Measurements from ENCODE around the gene HPN. TPM values are rescaled to one million over a fixed set of nuclear protein-coding genes. Genes with fewer than 3 reads are reported as not detected.

The HPN gene
- total and polyA plus RNA-seq, 2 donors (not counting 3 experiments of a cell fraction or from before 2014, with no cell fraction given) = 0.10 TPM; not detected in 1

DNA sequence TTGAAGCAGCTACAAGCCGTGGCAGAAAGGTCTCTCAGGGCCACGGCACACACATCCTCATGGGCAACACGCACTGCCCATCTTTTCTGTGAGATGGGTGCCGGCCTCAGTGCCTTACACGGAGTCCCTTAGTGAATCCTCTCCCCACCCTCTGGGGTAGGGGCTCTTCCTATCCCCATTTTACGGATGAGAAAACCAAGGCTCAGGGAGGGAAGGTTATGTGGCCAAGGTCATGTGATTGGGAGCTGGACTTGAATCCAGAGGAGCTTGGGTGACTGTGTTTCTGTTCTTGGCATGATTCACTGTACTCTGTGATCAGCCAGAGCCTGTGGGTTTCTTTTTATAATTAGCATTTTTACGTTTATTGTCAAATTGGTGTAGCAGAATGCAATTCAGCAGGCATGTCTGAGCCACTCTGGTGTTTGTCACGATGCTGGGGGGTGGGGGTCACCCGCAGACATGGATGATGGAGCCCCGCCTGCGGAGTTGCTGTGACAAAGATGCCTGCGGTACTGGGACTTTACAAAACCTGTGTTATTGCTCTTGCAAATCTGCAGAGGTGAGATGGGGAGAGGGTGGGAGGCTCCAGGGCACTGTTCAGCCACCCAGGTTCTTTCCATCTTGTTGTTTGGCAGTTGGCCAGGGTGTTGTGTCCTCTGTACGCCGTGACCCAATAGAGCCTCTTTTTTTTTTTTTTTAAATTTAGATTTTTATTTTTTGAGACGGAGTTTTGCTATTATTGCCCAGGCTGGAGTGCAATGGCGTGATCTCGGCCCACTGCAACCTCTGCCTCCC lies 6.7 kb upstream of the HPN start:
- DNase-seq (ENCODE audit: low read depth, low spot score) = no peak
- Histone ChIP-seq H3K36me3 (ENCODE audit: control insufficient read depth in 2 of 2, extremely low read depth in 1 of 2, insufficient read depth in 2 of 2, low read length in 2 of 2) (peaks cover 0 to 2% of the 10 kb centered on the region in 2 experiments), H3K4me2 (ENCODE audit: insufficient read depth, low read length) (no peak overlapping the region), H2AFZ (ENCODE audit: low read depth, low read length) (no peak overlapping the region), H3K9ac (replicated peaks; ENCODE audit: extremely low read depth, insufficient read depth, low read length) (no peak overlapping the region), H3K9me3 (replicated peaks; ENCODE audit: control insufficient read depth, insufficient read depth, low read length) (no peaks in the 10 kb centered on the region), H3K4me3 (replicated peaks in 1 of 3; ENCODE audit: insufficient read depth in 1 of 3, low read depth in 1 of 3, low read length in 3 of 3) (no peak overlapping the region), H3K4me1 (ENCODE audit: control insufficient read depth, extremely low read depth, insufficient read depth, low read length) (peaks cover 17% of the 10 kb centered on the region), H4K20me1 (replicated peaks; ENCODE audit: control insufficient read depth, extremely low read depth, insufficient read depth, low read length) (no peaks in the 10 kb centered on the region), H3K27me3 (ENCODE audit: control insufficient read depth in 2 of 2, insufficient read depth in 2 of 2, low read length in 2 of 2) (no peaks in the 10 kb centered on the region), H3K79me2 (ENCODE audit: control insufficient read depth, insufficient read depth, low read length) (no peaks in the 10 kb centered on the region), H3K27ac (ENCODE audit: insufficient read depth, low read depth, low read length) (no peak overlapping the region), H3K9me1 (replicated peaks; ENCODE audit: control insufficient read depth, extremely low read depth, insufficient read depth, low read length) (no peaks in the 10 kb centered on the region)
- TF ChIP-seq CTCF (IDR thresholded peaks at IDR 0.05; ENCODE audit: extremely low read depth in 1 of 2, insufficient read depth in 1 of 2, low read depth in 1 of 2, low read length in 2 of 2) (no peak), POLR2A (IDR thresholded peaks at IDR 0.05; ENCODE audit: low read depth, low read length) (no peak), JUN (IDR thresholded peaks at IDR 0.05; ENCODE audit: borderline replicate concordance, insufficient read depth, insufficient read length, low read depth) (no peak), GATA2 (IDR thresholded peaks at IDR 0.05; ENCODE audit: insufficient read depth, insufficient read length, low read depth, low read length) (no peak), FOS (IDR thresholded peaks at IDR 0.05; ENCODE audit: borderline replicate concordance, insufficient read depth, low read length) (no peak), EZH2 (IDR thresholded peaks at IDR 0.05; ENCODE audit: borderline replicate concordance, low read depth, low read length, severe bottlenecking) (no peak), MYC (IDR thresholded peaks at IDR 0.05; ENCODE audit: low read depth, low read length) (no peak), MAX (IDR thresholded peaks at IDR 0.05; ENCODE audit: insufficient read depth, insufficient read length) (no peak), POLR2AphosphoS5 (IDR thresholded peaks at IDR 0.05; ENCODE audit: insufficient read depth, low read depth, low read length) (no peak)
- intact Hi-C loops (cut with micrococcal nuclease) = loop anchor here (5.0 to 10.0 kb wide), 2 partner anchors 62 to 230 kb away; partner anchors contain the start of gene USF2
- dilution Hi-C loops (cut with MboI; ENCODE audit: extremely low pct_ligation_motif_present, low sequenced_read_pairs) = no loop called here
- POLR2A ChIA-PET = no interaction called here
- FAIRE-seq = no peak
- CTCF ChIA-PET = no interaction called here
- no TSS peak for BruUV-seq (replicated peaks)
